GM21825 (cell line): ENCODE measurements around the gene C6orf136.
A peak's percentile ranks its signal among the peaks of the same experiment; 100 is the strongest.
"Not testable (repeated sequence)": the region's sequence is repeated elsewhere in the genome, so short reads cannot be mapped to it uniquely, and the experiment has no call there.

ENCODE experiments used
- ATAC-seq: cut with Tn5 transposase; IDR thresholded peaks from one replicate; pipeline ENCODE4 v1.9.1; 2021; ENCODE audit warnings: mild to moderate bottlenecking, moderate library complexity; ENCODE audit not compliant: unreplicated experiment

C6orf136 gene

GRCh38 chr6:30646450-30647241, at the start of gene C6orf136:
C6orf136 (plus strand) TSS chr6:30647133; CDS start chr6:30647232, 99 bp downstream.
- ATAC-seq = peak; percentile 41

GRCh38 chr6:30597315-30598144, 49.4 kb upstream of the C6orf136 start:
- ATAC-seq = not testable (repeated sequence)

- ATAC-seq = no peak
These were observed 47.9 kb upstream of the C6orf136 start for GRCh38 chr6:30598912-30599624.

- no peak for ATAC-seq
These were observed 47.2 kb upstream of the C6orf136 start for GRCh38 chr6:30599625-30600324.

- ATAC-seq = no peak
These were observed 46.4 kb upstream of the C6orf136 start for GRCh38 chr6:30600451-30600961.

GRCh38 chr6:30601436-30601814, 45.5 kb upstream of the C6orf136 start:
- ATAC-seq = no peak

- no peak for ATAC-seq
These were observed 44.9 kb upstream of the C6orf136 start for GRCh38 chr6:30601815-30602641.

GRCh38 chr6:30603961-30604360, 43.0 kb upstream of the C6orf136 start:
- no peak for ATAC-seq

GRCh38 chr6:30610065-30610464, 36.9 kb upstream of the C6orf136 start:
- no peak for ATAC-seq

GRCh38 chr6:30611150-30611855, 35.6 kb upstream of the C6orf136 start:
- no peak for ATAC-seq

GRCh38 chr6:30611856-30612194, 35.1 kb upstream of the C6orf136 start:
- no peak for ATAC-seq

GRCh38 chr6:30612213-30612612, 34.7 kb upstream of the C6orf136 start:
- no peak for ATAC-seq

- no peak for ATAC-seq
These were observed 34.2 kb upstream of the C6orf136 start for GRCh38 chr6:30612687-30613248.

GRCh38 chr6:30613251-30614043, 33.5 kb upstream of the C6orf136 start:
- no peak for ATAC-seq

- ATAC-seq = no peak
These were observed 32.7 kb upstream of the C6orf136 start for GRCh38 chr6:30614044-30614842.

GRCh38 chr6:30614843-30615218, 32.1 kb upstream of the C6orf136 start:
- peak; percentile 33 for ATAC-seq

GRCh38 chr6:30615219-30615957, 31.5 kb upstream of the C6orf136 start:
- no peak for ATAC-seq
